Endothelial cell of umbilical vein (primary cell): ENCODE data around the gene PIK3R6. TPM values are rescaled to one million over a fixed set of nuclear protein-coding genes. Genes with fewer than 3 reads are reported as not detected.
A peak's percentile ranks its signal among the peaks of the same experiment; 100 is the strongest.

ENCODE experiments used
- BruUV-seq: library from RNA; stranded (reverse); fragments of 400-500 nt; replicated peaks from 2 replicates; lab custom pipeline; 2021; lab: Mats Ljungman, UMichigan
- CTCF ChIA-PET: fragments of 300-600, 350-600 bp; sonication (Branson Sonifier 250); formaldehyde crosslinking; loops from one replicate; lab custom pipeline; 2021; ENCODE audit warnings: antibody characterized with exemption, inconsistent platforms; lab: Charles Lee
- POLR2A ChIA-PET: fragments of 300-600, 350-600 bp; sonication (Branson Sonifier 250); formaldehyde crosslinking; loops from one replicate; lab custom pipeline; 2021; ENCODE audit warnings: antibody characterized with exemption, inconsistent platforms; lab: Charles Lee
- DNase-seq: peaks from one replicate; pipeline ENCODE4 v3.0.0-alpha.2; 2011; ENCODE audit warnings: low read depth, low spot score
- FAIRE-seq: peaks from 2 replicates; lab custom pipeline; 2011; peaks lifted over from hg19 to GRCh38; lab: Jason Lieb, UNC
- H2AFZ ChIP-seq: 2 replicates; pipeline ENCODE4 v1.6.0; 2012; ENCODE audit warnings: low read depth, low read length, control low read depth, inconsistent platforms
- H3K27ac ChIP-seq: 2 replicates; pipeline ENCODE4 v1.5.1; 2011; ENCODE audit warnings: low read depth, mild to moderate bottlenecking, control low read depth, low read length, moderate library complexity; ENCODE audit not compliant: insufficient read depth
- H3K27me3 ChIP-seq, 2 experiments: 2 replicates each; pipeline versions ENCODE4 v1.6.0 to v1.6.1; 2011; ENCODE audit warnings: low read length in 2 of 2, mixed read lengths in 1 of 2; ENCODE audit not compliant: control insufficient read depth in 2 of 2, insufficient read depth in 2 of 2
- H3K36me3 ChIP-seq, 2 experiments: 2 replicates in 1 of 2; 3 replicates in 1 of 2; pipeline ENCODE4 v1.5.1; 2011; ENCODE audit warnings: low read length in 2 of 2, mild to moderate bottlenecking in 1 of 2, moderate library complexity in 1 of 2; ENCODE audit not compliant: control insufficient read depth in 2 of 2, insufficient read depth in 2 of 2; ENCODE audit errors: extremely low read depth in 1 of 2
- H3K4me1 ChIP-seq: 3 replicates; pipeline ENCODE4 v1.5.1; 2011; ENCODE audit warnings: mild to moderate bottlenecking, low read length; ENCODE audit not compliant: control insufficient read depth, insufficient read depth; ENCODE audit errors: extremely low read depth
- H3K4me2 ChIP-seq: 2 replicates; pipeline ENCODE4 v1.6.1; 2011; ENCODE audit warnings: low read length, control low read depth, mixed read lengths; ENCODE audit not compliant: insufficient read depth
- H3K4me3 ChIP-seq, 3 experiments: fragments of 200-600 bp in 1 of 3; sonication (generic), shearing (Covaris generic) in 1 of 3; replicated peaks in 1 of 3; 2 replicates each; pipeline ENCODE4 v1.5.1; 2011 to 2016; ENCODE audit warnings: control low read depth in 3 of 3, low read length in 3 of 3, mild to moderate bottlenecking in 2 of 3, inconsistent platforms in 1 of 3, low read depth in 1 of 3, moderate library complexity in 1 of 3; ENCODE audit not compliant: insufficient read depth in 1 of 3
- H3K79me2 ChIP-seq: 2 replicates; pipeline ENCODE4 v1.6.0; 2012; ENCODE audit warnings: low read length, inconsistent platforms; ENCODE audit not compliant: control insufficient read depth, insufficient read depth
- H3K9ac ChIP-seq: replicated peaks from 2 replicates; pipeline ENCODE3; 2011; ENCODE audit warnings: low read length, control low read depth; ENCODE audit not compliant: insufficient read depth; ENCODE audit errors: extremely low read depth
- H3K9me1 ChIP-seq: replicated peaks from 3 replicates; pipeline ENCODE4 v1.6.0; 2011; ENCODE audit warnings: mild to moderate bottlenecking, low read length; ENCODE audit not compliant: control insufficient read depth, insufficient read depth; ENCODE audit errors: extremely low read depth
- H3K9me3 ChIP-seq: replicated peaks from 2 replicates; pipeline ENCODE4 v1.5.1; 2012; ENCODE audit warnings: low read length, inconsistent platforms; ENCODE audit not compliant: control insufficient read depth, insufficient read depth
- H4K20me1 ChIP-seq: replicated peaks from 2 replicates; pipeline ENCODE3; 2011; ENCODE audit warnings: mild to moderate bottlenecking, low read length; ENCODE audit not compliant: control insufficient read depth, insufficient read depth; ENCODE audit errors: extremely low read depth
- CTCF ChIP-seq, 2 donors: IDR thresholded peaks; 1 replicate in 1 of 2; 2 replicates in 1 of 2; pipeline ENCODE4 v1.5.1; 2011; ENCODE audit warnings: low read length in 2 of 2, mild to moderate bottlenecking in 2 of 2, moderate library complexity in 2 of 2, control low read depth in 1 of 2, inconsistent platforms in 1 of 2, low read depth in 1 of 2; ENCODE audit not compliant: insufficient read depth in 1 of 2; ENCODE audit errors: extremely low read depth in 1 of 2
- EZH2 ChIP-seq: IDR thresholded peaks from 2 replicates; pipeline ENCODE4 v1.6.1; 2012; ENCODE audit warnings: borderline replicate concordance, low read depth, mild to moderate bottlenecking, moderate library complexity, low read length, inconsistent platforms; ENCODE audit not compliant: severe bottlenecking
- dilution Hi-C: fragments of 300-500 bp; cut with MboI; formaldehyde crosslinking; loops from one replicate; pipeline ENCODE4 v1.15.0; 2019; ENCODE audit warnings: low sequenced_read_pairs; ENCODE audit not compliant: extremely low pct_ligation_motif_present
- intact Hi-C: fragments of 100-400 bp; cut with micrococcal nuclease; formaldehyde crosslinking; loops from one replicate; pipeline ENCODE4 v1.10.0; 2022
- polyA plus RNA-seq, 4 experiments: library from polyadenylated mRNA; depleted of rRNA in 3 of 4; stranded (reverse) in 3 of 4; unstranded in 1 of 4; fragments of >200 nt; gene quantifications; 2 replicates each; pipeline versions ENCODE4 v1.2.1 to v1.2.3, GENCODE V29; 2011 to 2012; ENCODE audit warnings: missing spikeins in 1 of 4
- total RNA-seq: library from RNA; stranded (reverse); gene quantifications from 2 replicates; pipeline ENCODE4 v1.2.3, GENCODE V29; 2021

The PIK3R6 gene
- total and polyA plus RNA-seq, 2 donors (not counting 3 experiments of a cell fraction or from before 2014, with no cell fraction given) = not detected

- Histone ChIP-seq H3K27me3 (no peaks in the 10 kb centered on the region), H3K4me1 (no peaks in the 10 kb centered on the region), H3K9ac (no peak overlapping the region), H3K79me2 (no peaks in the 10 kb centered on the region), H3K4me2 (no peak overlapping the region), H4K20me1 (no peaks in the 10 kb centered on the region), H3K9me3 (no peaks in the 10 kb centered on the region), H3K4me3 (no peak overlapping the region), H3K36me3 (no peaks in the 10 kb centered on the region), H3K9me1 (no peaks in the 10 kb centered on the region), H3K27ac (no peak overlapping the region), H2AFZ (no peak overlapping the region)
- DNase-seq (peak; percentile 59), FAIRE-seq (peak; percentile 59)
- POLR2A ChIA-PET = no interaction called here
- CTCF ChIA-PET = interaction anchor here (0.6 to 1.8 kb wide), 16 partner anchors 8 to 835 kb away, joined by 3 to 9 read pairs (median 4); partner anchors contain the start of gene MFSD6L
- no TSS peak for BruUV-seq
- dilution Hi-C loops (no loop called here), intact Hi-C loops (loop anchor here (10.0 kb wide), 1 partner anchor 630 kb away; no protein-coding TSS in a partner anchor)
- peak; percentile 65 to 71 for TF ChIP-seq CTCF (IDR thresholded peaks at IDR 0.05; ENCODE audit: extremely low read depth in 1 of 2, insufficient read depth in 1 of 2, low read depth in 1 of 2, low read length in 2 of 2)
- TF ChIP-seq EZH2 = no peak
These were observed 27.5 kb upstream of the PIK3R6 start for GRCh38 chr17:8894673-8895578.
